Choroid plexus epithelial cell (primary cell): Measurements from ENCODE around the gene CYP2A13.
"Not testable (repeated sequence)": the region's sequence is repeated elsewhere in the genome, so short reads cannot be mapped to it uniquely, and the experiment has no call there.

Source experiments
- DNase-seq: peaks from one replicate; pipeline ENCODE4 v3.0.0-alpha.2; 2010; ENCODE audit warnings: low read depth
- H3K4me3 ChIP-seq: 2 replicates; pipeline ENCODE4 v1.5.1; 2011; ENCODE audit warnings: low read depth, mild to moderate bottlenecking, control low read depth, low read length, moderate library complexity
- TF ChIP-seq, protein P1 (sequence below): conservative IDR thresholded peaks from 2 replicates; pipeline ENCODE4 v1.5.1; 2011; ENCODE audit warnings: low read depth, mild to moderate bottlenecking, control low read depth, inconsistent platforms, low read length, moderate library complexity

The CYP2A13 gene

DNA sequence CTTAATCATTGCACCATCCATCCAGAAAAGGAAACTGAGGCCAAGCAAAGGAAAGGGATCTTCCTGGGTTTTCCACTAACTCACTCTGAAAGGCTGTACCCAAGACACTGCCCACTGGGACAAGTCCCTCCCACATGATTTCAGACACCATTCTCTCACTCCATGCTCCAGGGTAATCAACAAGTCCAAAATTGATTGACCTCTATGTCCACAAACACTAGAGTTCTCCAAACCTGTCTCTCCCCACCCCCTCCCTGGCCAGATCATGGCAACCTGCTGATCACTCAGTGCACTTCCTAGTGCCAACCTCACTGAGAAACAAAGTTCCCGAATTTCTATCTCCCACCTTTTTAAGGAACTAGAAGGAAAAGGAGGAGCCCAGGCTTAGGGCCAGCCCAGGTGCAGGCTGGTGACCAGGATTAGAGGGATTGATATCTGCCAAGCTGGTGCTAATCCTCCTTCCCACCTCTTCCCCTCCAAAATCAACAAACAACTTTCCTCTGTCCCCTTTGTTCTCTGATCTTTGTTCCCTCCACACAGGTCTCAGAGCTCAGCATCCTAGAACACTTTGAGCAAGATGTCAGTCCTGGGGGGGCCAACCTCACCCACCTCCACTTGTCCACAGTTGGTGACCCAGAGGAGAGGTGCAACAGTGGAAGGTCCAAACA, 2.4 kb upstream of the CYP2A13 start:
- no peak overlapping the region for H3K4me3 ChIP-seq
- DNase-seq = no peak
- TF ChIP-seq, protein P1, sequence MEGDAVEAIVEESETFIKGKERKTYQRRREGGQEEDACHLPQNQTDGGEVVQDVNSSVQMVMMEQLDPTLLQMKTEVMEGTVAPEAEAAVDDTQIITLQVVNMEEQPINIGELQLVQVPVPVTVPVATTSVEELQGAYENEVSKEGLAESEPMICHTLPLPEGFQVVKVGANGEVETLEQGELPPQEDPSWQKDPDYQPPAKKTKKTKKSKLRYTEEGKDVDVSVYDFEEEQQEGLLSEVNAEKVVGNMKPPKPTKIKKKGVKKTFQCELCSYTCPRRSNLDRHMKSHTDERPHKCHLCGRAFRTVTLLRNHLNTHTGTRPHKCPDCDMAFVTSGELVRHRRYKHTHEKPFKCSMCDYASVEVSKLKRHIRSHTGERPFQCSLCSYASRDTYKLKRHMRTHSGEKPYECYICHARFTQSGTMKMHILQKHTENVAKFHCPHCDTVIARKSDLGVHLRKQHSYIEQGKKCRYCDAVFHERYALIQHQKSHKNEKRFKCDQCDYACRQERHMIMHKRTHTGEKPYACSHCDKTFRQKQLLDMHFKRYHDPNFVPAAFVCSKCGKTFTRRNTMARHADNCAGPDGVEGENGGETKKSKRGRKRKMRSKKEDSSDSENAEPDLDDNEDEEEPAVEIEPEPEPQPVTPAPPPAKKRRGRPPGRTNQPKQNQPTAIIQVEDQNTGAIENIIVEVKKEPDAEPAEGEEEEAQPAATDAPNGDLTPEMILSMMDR = no peak

DNA sequence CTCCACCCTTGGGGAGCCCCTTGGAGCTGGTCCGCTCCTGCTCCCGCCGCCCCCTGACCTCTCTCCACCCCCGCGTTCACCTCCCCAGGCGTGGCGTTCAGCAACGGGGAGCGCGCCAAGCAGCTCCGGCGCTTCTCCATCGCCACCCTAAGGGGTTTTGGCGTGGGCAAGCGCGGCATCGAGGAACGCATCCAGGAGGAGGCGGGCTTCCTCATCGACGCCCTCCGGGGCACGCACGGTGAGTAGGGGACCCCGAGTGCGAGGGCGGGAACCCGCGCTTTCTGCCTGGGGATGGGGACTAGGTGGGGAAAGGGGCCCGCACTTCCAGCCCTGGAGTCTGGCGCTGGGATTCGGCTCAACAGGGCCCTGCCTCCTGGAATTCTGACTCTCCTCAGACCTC, 1.7 kb downstream of the CYP2A13 start:
- TF ChIP-seq, protein P1 = no peak
- DNase-seq = no peak
- no peak overlapping the region for H3K4me3 ChIP-seq

DNA sequence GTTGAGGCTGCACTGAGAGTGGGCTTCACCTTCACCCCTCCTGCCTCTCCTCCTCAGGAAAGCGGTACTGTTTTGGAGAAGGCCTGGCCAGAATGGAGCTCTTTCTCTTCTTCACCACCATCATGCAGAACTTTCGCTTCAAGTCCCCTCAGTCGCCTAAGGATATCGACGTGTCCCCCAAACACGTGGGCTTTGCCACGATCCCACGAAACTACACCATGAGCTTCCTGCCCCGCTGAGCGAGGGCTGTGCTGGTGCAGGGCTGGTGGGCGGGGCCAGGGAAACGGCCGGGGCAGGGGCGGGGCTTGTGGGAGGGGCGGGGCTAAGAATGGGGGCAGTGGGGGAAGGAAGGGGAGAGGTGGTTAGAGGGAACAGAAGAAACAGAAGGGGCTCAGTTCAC, 7.5 kb downstream of the CYP2A13 start:
- H3K4me3 ChIP-seq = no peak overlapping the region
- TF ChIP-seq, protein P1 = no peak
- no peak for DNase-seq

DNA sequence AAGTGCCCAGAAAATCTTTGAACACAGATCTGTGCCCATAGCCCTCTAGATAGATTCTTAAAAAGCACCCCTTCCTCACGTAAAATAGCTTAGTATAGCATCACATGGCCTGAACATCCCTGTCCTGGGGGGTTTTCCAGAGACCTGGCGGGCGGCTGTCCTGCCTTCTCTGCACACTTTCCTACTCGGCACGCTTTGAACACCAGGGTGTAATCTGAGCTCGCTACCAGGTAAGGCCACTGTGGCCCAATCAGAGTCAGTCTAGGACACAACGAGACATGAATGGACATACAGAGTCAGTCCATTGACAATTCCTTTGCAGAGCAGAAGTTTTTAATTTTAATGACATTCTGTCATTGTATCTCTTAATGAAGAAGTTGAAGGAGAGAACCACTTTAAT, 8.1 kb downstream of the CYP2A13 start:
- TF ChIP-seq, protein P1 = no peak
- no peak for DNase-seq
- no peak overlapping the region for H3K4me3 ChIP-seq

DNA sequence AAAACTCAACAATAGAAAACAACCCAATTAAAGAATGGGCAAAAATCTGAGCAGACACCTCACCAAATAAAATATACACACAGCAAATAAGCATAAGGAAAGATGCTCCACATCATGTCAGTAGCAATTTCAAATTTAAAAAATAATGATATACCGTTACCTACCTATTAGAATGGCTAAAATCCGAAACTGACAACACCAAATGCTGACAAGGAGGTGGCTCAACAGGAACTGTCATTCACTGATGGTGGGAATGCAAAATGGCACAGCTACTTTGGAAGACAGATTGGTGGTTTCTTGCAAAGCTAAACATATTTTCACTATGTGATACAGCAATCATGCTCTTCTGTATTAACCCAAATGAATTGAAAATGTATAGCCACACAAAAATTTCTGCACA, 9.1 kb downstream of the CYP2A13 start:
- H3K4me3 ChIP-seq = no peak overlapping the region
- TF ChIP-seq, protein P1 = no peak
- DNase-seq = no peak

DNA sequence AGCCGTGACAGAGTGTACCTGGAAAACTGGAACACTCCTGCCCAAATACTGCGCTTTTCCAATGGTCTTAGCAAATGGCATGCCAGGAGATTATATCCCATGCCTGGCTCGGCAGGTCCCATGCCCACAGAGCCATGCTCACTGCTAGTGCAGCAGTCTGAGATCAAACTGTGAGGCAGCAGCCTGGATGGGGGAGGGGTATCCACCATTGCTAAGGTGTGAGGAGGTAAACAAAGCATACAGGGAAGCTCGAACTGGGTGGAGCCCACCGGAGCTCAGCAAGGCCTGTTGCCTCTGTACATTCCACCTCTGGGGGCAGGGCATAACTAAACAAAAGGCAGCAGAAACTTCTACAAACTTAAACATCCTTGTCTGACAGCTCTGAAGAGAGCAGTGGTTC, 10.5 kb downstream of the CYP2A13 start:
- TF ChIP-seq, protein P1 = no peak
- DNase-seq = no peak
- no peak overlapping the region for H3K4me3 ChIP-seq

DNA sequence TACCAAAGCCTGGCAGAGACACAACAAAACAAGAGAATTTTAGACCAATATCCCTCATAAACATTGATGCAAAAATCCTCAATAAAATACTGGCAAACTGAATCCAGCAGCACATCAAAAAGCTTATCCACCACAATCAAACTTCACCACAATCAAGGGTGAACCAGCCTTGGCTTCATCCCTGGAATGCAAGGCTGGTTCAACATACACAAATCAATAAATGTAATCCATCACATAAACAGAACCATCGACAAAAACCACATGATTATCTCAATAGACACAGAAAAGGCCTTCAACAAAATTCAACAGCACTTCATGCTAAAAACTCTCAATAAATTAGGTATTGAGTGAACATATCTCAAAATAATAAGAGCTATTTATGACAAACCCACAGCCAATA, 14.0 kb downstream of the CYP2A13 start:
- not testable (repeated sequence) for DNase-seq

More for the DNA sequence above, 14.0 kb downstream of the CYP2A13 start:
- not testable (repeated sequence) for H3K4me3 ChIP-seq
